ENCODE data around the gene CARF.
"Not testable (repeated sequence)": the region's sequence is repeated elsewhere in the genome, so short reads cannot be mapped to it uniquely, and the experiment has no call there.

Gene CARF

DNA sequence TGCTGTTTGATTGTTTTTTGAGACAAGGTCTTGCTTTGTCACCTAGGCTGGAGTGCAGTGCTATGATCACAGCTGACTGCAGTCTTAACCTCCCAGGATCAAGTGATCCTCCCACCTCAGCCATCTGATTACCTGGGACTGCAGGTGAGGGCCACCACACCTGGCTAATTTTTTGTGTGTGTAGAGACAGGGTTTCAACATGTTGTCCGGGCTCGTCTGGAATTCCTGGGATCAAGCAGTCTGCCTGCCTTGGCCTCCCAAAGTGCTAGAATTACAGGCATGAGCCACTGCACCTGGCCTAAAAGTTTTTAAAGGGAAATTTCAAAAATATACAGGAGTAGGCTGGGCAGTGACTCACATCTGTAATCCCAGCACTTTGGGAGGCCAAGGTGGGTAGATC, 22.4 kb downstream of the CARF start:
- DNase-seq, result no peak

DNA sequence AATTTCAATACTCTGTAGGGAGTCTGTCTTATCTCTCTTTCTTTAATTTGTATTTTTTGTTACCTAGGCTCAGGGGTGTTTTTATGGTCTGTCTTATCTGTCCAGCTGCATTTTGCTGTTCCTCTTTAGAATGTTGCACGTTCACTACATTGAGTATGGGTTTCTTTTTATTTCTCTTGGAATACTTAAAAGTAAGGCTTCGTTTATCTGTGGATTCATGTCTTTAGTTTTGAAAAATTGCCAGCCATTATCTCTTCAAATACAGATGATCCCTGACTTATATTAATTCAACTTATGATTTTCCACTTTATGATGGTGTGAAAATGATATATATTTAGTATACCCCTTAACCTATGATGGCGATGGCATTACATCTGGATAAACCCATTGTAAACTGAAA, 26.9 kb downstream of the CARF start:
- no peak for DNase-seq

DNA sequence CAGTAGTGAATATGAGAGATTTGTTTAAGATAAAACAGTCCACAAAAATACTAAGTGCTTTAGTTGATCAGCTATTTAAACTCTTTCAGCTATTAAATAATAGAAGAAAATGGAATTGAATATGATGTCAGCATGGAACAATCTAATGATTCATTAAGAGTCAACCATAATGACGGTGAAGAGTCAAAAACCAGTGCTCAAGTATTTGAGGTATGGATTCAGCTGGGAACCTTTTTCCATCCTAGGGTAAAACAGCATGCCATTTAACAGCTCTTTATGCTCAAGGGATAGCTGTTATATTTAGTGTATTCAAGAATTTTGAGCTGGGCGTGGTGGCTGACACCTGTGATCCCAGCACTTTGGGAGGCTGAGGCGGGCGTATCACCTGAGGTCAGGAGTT, 29.7 kb downstream of the CARF start:
- DNase-seq, result no peak

DNA sequence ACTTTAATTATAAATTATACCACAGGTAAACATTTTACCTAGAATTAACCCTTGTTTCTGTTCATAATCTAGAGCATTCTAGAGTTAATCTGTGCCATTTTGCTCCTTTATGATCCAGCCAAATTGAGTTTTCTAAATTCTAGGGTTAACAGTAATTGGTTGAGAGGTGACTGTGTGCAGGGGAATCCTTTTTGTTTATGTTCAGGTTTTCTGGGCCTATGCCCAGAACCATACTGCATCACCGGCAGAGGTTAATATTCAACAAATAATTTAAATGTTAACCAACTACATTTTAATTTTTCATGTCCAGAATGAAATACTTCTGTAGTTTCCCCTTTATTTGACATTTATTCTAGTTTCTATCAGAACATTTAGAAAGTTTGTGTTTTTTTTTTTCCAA, 32.3 kb downstream of the CARF start:
- DNase-seq, result no peak

DNA sequence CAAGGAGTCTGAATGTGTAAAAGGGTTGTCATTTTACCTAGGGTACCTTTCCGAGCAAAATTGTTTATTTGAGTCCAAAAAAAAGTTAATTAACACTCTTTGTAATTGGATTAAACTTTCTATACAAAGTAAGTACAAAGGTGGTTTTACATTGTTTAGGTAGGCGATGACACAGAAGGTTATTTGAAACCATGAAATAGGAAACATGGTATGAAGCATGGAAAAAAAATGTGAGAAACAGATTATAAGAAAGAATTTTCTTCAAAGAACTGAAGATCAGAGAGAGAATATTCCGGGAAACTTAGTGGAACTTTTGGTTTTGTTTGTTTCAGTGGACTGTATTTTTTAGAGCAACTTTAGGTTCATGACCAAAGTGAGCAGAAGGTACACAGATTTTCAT, 32.7 kb downstream of the CARF start:
- no peak for DNase-seq

DNA sequence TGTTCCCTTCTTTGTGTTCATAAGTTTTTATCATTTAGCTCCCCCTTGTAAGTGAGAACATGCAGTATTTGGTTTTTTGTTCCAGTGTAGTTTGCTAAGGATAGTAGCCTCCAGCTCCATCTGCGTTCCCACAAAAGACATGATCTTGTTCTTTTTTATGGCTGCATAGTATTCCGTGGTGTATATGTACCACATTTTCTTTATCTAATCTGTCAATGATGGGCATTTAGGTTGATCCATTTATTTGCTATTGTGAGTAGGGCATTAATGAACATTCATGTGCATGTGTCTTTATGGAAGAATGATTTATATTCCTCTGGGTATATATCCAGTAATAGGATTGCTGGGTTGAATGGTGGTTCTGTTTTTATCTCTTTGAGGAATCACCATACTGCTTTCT, 33.4 kb downstream of the CARF start:
- DNase-seq, result no peak

DNA sequence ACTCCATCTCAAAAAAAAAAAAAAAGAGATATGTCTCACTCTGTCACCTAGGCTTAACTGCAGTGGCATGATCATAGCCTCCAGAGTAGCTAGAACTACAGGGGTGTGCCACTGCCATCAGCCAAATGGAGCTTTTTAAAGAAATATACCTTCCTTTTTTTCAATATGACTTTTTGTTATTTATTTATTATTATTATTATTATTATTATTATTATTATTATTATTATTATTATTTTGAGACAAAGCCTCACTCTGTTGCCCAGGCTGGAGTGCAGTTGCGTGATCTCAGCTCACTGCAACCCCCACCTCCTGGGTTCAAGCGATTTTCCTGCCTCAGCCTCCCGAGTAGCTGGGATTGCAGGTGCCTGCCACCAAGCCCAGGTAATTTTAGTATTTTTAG, 37.3 kb downstream of the CARF start:
- DNase-seq, result not testable (repeated sequence)

DNA sequence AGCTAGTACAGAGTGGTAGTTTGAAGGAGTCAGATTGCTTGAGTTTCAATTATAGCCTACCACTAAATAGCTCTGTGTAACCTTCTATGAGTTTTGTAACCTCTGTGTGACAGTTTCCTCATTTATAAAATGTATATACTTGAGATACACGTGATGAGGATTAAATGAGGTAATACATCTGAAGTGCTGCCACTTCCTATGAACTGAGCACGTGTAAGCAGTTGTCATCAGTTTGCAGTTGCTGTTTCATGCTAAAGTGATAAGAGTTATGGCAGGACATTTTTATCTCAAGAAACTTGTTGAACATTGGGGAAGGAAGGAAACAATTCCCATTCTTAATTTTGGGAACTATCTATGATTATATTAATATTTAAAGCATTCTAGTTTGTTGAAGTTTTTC, 38.5 kb downstream of the CARF start:
- DNase-seq, result no peak

DNA sequence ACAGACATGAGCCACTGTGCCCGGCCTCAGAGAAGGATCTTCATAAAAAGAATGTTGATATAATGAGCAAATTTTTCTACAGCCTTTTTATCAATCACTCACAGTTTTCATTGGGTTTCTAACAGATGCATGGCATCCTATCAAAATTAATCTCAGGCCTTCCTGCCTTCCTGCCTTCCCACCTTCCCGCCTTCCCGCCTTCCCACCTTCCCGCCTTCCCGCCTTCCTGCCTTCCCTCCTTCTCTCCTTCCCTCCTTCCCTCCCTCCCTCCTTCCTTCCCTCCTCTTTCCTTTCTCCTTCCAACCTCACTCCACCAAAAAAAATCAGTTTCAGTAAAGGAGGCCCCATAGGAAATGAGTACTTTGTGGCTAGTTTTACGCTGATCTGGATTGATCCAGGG, 48.4 kb downstream of the CARF start:
- DNase-seq, result no peak

DNA sequence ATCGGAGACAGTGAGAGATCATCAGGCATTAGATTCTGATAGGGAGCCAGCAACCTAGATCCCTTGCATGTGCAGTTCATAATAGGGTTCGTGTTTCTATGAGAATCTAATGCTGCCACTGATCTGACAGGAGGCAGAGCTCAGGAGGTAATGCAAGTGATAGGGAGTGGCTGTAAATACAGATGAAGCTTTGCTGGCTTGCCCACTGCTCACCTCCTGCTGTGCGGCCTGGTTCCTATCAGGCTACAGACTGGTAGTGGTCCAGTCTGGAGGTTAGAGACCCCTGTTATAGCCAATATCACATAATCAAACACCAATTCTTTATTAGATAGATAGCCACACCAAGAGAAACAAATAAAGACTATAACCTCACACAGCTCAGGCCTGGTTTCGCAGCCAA, 51.6 kb downstream of the CARF start:
- DNase-seq, result no peak

DNA sequence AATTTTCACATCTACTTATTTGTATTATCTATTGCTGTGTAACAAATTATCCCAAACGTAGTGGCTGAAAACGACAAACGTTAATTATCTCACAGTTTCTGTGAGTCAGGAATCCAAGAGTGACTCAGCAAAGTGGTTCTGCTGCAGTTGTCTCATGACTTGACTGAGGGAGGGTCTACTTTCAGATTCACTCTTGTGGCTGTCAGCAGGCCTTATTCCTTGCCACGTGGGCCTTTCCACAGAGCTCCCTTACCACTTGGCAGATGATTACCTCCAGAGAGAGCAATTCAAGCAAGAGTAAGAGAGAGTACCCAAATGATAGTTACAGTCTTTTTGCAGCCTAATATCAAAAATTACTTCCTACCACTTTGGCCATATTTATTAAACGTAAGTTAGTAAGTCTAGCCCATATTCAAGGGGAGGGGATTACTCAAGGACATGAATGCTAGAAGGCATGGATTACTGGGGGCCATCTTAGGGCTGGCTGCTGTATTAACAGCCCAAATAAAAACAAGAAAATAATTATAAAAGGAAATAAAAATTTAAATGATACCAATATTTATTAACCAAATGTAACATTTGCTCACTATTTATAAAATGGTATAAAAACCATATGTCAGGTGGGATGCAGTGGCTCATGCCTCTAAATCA, 53.9 kb downstream of the CARF start:
- no peak for DNase-seq

DNA sequence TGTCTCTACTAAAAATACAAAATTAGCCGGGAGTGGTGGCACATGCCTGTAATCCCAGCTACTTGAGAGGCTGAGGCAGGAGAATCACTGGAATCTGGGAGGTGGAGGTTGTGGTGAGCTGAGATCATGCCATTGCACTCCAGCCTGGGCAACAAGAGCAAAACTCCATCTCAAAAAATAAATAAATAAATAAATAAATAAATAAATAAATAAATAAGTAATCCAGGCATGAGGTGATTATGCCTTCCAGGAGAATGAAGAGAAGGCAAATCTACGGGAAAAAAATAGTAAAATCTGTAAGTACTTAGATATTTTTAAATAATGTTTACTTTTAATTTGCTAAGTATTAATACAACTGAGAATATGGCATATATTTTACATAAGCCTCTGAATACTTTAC, 57.3 kb downstream of the CARF start:
- DNase-seq, result not testable (repeated sequence)

DNA sequence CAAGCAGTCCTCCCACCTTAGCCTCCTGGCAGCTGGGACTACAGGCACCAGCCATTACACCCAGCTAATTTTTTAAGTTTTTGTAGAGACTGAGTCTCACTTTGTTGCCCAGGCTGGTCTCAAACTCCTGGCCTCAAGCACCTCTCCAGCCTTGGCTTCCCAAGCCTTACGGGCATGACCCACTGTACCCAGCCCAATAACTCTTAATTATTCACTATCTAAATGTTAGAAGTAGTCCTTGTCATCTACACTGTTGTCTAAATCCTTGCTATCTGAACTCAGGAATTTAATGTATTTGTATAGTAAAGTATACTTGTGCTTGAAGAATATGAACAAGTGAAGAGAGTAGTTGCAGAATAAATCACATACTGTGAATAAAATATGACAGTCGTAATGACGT, 64.7 kb downstream of the CARF start:
- no peak for DNase-seq

DNA sequence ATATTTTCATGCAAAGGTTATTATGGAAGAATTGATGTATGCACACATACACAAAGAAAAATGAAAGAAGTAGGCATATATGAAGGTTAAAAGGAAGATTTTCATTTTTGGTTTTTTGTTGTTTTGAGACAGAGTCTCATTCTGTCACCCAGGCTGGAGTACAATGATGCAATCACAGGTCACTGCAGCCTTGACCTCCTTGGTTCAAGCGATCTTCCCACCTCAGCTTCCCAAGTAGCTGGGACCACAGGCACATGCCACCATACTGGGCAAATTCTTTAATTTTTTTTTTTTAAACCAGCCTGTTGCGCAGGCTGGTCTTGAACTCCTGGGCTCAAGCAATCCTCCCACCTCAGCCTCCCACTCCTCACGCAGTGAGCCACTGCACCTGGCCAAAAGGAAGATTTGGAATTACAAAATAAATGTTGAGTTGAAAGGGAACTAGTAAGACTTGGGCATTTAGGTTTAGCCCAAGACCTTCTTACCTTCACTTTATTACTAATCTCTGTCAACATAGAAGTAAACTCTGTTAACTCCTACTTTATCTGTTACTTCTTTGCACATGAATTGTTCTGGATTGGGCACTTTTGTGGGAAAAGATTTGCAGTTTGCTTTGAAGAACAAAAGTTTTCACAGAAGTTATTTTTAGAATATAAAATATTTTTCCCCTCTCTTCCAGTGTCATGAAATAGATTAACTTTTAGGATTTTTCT, 70.9 kb downstream of the CARF start:
- no peak for DNase-seq

DNA sequence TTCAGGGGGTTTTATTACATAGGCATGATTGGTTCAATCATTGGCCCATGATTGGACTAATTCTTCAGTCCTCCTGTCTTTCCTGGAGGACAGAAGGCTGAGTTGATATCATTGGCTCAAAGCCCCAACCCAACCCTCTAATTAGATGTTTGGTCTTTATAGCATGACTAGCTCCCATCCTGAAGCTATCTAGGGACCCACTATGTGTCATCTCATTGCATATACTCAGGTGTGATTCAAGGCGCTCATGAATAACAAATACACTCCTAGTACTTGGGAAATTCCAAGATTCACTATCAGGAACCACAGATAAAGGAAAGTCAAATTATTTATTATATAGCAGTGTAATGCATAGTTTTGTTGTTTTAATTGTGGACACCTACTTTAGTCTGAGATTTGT, 77.7 kb downstream of the CARF start:
- no peak for DNase-seq

DNA sequence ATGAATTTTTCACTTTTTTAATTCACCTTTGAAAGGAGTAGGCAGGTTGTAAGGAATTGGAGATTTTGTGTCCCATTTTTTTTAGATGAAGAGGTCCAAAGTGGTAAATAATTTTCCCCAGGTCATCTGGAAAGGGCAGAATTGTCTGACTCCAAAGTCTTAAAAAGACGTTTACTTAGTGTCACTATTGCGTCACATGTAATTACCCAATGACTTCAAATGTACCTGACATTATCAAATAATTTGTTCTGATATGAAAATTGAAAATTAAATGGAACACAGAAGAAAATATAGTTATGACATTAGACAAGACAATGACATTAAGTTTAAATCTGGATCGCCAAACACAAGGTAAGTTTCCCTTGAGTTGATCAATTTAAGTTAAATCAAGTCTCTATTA, 78.4 kb downstream of the CARF start:
- no peak for DNase-seq

DNA sequence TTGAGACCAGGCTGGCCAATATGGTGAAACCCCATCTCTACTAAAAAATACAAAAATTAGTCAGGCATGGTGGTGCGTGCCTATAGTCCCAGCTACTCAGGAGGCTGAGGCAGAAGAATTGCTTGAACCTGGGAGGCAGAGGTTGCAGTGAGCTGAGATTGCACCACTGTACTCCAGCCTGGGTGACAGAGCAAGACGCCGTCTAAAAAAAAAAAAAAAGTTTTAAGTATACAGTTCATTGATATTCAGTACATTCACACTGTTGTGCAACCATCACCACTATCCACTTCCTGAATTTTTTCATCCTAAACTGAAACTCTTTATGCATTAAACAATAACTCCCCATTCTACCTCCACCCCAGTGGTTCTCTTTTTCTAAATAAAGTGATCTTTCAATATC, 85.0 kb downstream of the CARF start:
- not testable (repeated sequence) for DNase-seq

DNA sequence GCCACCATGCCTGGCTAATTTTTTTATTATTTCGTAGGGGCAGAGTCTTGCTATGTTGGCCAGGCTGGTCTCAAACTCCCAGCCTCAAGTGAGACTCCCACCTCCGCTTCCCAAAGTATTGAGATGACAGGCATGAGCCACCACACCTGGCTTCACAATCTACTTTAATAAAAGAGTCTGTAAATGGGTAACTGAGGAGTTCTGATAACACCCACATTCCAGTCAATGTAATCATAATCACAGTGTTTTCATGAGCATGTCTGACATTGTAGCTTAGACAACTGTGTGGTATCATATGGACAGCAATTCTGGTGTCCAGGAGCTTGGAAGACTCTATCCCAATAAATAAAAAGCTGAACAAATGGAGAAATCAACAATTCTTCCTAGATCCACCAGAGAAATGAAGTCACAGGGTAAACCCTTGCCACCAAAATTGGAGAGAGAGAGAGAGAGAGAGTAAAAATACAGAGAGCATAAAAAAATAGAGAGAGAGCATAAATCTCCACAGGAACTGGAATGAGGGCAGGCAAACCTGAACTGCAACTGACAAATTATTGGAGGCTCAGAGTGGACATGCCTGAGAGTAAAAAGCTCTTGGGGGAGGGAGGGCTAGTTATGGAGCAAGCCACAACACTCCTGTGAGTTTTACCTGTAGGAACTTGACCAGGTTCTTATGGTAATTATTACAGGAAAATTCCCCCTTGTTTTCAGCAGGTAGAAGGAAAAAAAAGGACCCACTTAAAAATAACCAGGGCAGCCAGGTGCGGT, 90.2 kb downstream of the CARF start:
- DNase-seq, result no peak

DNA sequence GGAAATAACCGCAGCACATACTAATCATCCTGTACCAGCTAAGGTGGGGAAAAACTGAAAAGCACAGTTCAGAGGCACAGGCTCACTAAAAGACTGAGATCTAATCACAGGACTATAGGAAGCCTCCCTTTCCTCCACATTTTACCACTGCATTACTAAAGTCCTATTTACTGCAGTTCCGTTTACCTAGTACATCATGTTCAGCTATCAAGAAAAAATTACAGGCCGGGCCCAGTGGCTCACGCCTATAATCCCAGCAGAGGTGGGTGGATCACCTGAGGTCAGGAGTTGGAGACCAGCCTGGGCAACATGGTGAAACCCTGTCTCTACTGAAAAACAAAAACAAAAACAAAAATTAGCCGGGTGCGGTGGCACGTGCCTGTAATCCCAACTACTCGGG, 91.6 kb downstream of the CARF start:
- no peak for DNase-seq

DNA sequence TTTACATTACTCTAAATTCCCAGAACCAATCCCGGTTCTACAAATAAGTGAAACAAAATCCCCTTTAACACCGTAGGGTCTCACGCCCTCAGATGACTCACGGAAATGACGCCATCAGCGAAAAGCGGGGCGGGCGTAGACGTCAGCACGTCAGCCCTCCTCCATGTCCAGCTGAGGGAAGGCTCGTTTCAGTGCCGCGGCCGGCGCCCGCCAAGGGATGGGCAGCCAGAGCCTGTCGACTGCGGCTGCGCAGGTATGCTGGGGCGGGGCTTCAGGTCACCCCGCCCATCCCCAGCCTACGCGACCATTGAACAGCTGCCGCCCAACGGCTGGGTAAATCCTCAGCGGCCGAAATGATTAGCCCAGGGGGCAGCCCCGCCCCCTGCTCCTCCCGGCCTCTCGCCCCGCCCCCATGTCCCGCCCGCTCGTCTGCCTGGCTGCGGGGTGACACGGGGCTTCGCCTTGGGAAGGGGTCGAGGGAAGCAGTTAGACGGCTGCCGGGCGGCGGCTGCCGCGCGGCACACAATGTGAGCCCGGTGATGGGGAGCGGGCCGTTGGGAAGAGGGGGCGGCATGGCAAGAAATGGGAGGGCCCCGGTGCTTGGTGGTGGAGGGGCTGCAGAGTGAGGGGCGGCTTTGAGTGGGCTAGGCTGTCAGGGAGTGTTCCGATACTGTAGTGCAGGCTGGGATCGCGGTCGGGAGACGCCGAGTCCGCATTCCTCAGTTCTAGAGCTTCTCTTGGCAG, 102.6 kb downstream of the CARF start, which contains the start of gene NBEAL1:
TSS of gene NBEAL1 (plus strand) at position 420 of the 744 bp plus-strand sequence. CDS start 1,510 bp downstream, outside the sequence.
- peak; percentile 80 for DNase-seq

DNA sequence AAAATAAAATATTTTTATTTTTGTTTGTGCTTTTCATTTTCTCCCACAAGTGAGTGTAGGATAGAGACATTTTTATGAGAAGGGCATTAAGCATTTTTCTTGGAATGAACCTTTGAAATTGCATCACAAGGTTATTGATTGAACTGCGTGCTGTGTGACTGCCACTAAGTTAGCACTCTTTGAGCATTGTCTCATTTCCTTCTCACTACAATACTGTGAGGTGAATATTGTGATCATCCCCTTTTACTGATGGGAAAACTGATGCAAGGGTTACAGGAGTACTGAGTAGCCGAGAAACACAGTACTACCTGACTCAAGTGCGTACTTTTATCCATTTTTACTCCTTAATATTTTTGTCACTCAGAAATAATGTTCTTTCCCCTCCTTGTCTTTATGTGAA, 104.6 kb downstream of the CARF start:
- no peak for DNase-seq

DNA sequence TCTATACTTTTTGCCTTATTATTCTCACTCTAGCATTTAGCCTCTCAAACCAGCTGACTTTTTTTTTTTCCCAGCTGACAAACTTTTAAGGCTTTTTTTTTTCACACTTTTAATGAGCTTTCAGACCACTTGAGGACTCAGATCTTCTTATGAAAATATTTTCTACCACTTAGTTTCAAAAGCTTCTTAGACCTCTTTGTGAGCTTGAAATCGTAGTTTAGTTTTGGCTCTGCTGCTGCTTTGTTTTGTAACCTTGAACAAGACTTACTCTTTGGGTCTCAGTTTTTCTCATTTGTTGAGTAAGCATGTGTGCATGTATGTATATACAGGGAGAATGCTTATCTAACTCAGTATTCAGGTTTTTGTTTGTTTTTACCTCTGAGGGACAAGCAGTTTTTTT, 106.1 kb downstream of the CARF start:
- no peak for DNase-seq

DNA sequence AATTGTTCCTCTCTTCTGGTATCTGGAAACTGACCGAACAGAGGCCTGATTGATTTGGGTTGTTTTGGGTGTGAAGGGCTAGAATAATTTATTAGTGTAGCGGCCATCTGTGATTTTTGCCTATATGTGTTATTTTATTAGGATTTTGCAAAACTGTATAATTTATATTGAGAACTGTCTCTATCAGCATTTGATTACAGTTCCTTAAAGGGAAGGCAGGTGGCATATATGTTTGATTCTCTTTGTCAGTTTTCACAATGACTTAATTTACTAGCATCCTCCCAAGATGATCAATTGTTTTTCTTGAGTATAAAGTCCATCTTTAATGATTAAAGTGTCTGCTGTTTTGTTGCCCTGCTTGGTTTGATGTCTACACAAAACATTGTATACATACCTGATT, 107.1 kb downstream of the CARF start:
- DNase-seq, result no peak

Measured in NCI-H1417 treated with DMSO at 0.1 percent for 48 hours (cell line).